SIG-M5 treated with dmso at 0.1 percent for 504 hours (cell line): ENCODE measurements around the gene CUEDC2.

Experiments
- DNase-seq: peaks from one replicate; lab custom pipeline; 2025; ENCODE audit not compliant: unreplicated experiment; lab: John Stamatoyannopoulos, UW

The CUEDC2 gene

DNA sequence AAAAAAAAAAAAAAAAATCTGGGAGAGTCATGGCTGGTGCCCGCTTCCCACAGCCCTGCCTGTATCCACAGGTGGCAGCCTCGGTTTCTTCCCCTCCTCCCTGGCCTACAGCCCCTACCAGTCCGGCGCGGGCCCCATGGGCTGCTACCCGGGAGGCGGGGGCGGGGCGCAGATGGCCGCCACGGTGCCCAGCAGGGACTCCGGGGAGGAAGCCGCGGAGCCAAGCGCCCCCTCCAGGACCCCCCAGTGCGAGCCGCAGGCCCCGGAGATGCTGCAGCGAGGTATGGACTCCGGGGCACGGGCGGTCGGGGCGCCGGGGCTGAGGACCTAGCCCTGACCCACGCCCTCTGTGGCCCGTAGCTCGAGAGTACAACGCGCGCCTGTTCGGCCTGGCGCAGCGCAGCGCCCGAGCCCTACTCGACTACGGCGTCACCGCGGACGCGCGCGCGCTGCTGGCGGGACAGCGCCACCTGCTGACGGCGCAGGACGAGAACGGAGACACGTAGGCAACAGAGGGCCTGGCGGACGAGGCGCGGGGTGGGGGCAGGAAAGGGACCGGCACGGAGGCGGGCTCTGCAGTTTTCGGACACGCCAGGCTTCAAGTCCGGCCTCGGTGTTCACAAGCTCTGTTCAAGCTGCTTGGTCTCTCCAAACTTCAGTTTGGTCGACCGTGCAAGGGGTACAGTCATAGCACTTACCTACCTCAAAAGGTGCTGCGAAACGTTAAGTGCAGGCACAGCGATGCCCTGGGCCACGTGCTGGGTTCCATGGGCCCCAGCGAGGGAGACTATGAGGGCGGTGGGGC is 33.0 kb downstream of the CUEDC2 start:
- peak; percentile 83 for DNase-seq

DNA sequence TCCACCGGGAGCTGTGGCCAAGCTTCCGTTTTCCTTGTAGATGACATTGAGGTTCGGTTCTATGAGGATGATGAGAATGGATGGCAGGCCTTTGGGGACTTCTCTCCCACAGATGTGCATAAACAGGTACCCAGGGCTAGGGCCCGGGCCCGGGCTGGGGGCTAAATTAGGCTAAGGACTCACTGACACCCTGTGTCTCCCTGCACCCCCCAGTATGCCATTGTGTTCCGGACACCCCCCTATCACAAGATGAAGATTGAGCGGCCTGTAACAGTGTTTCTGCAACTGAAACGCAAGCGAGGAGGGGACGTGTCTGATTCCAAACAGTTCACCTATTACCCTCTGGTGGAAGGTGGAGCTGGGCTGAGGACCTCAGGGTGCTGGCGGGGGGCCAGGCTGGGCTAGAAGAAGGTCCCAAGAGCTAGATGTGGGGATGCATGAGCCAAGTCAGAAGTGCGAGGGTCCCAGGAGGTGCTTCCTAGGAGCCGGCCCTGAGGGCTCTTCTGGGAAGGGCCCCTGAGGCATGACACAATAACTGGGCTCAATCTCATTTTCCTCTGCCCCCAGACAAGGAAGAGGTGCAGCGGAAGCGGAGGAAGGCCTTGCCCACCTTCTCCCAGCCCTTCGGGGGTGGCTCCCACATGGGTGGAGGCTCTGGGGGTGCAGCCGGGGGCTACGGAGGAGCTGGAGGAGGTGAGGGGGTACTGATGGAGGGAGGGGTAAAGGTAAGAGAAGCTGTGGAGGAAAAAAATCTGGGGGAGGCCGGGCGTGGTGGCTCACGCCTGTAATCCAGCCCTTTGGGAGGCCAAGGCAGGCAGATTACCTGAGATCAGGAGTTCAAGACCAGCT is 34.0 kb downstream of the CUEDC2 start:
- no peak for DNase-seq

DNA sequence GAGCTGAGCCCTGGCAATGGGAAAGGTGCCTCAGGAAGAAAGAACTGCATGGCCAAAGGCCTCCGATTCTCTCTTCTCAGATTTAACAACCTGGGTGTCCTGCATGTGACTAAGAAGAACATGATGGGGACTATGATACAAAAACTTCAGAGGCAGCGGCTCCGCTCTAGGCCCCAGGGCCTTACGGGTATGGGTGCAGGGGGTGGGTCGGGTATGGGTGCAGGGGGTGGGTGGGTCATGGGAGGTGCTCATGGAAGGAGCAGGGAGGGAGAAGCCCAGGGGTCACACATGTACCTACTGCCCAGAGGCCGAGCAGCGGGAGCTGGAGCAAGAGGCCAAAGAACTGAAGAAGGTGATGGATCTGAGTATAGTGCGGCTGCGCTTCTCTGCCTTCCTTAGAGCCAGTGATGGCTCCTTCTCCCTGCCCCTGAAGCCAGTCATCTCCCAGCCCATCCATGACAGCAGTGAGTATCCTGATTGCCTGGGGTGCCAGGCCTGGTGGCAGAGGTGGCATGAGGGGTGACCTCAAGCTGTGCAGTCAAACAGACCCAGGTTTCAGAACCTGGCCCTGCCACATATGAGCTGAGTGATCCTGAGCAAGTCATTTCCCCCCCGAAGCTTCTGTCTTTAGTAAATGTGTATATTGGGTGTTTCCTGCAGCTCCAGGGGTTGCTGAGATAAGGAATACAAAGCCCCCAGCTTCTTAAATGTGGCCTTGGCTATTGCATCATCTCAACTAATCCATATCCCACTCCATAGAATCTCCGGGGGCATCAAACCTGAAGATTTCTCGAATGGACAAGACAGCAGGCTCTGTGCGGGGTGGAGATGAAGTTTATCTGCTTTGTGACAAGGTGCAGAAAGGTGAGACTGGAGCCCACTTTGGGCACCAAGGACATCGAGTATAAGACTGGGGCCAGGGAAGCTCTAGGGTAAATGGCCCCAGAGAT is 34.9 kb downstream of the CUEDC2 start:
- DNase-seq = no peak

DNA sequence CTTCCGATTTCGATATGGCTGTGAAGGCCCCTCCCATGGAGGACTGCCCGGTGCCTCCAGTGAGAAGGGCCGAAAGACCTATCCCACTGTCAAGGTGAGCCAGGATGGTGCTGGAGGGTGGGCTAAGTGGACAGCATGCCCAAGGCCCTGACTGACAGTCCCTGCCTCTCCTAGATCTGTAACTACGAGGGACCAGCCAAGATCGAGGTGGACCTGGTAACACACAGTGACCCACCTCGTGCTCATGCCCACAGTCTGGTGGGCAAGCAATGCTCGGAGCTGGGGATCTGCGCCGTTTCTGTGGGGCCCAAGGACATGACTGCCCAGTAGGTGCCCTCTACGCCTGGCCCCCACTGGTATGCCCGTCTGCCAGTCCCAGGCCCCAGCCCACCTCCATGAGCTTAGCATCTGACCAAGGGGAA is 35.6 kb downstream of the CUEDC2 start:
- no peak for DNase-seq

DNA sequence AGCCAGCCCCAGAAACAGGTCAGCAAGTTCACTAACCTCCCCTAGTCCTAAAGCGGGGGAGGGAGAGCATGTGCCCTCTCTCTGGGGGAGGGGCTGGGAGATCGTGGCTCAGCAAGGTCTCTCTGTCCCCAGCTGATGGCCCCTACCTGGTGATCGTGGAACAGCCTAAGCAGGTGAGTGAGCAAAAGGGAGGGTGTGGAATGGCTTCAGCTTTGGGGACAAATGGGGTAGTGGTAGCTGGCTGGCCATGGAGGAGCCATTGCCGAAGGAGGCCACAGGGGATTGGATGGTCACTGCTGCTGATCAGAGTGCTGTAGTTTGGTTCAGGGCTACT is 36.1 kb downstream of the CUEDC2 start:
- DNase-seq = no peak

DNA sequence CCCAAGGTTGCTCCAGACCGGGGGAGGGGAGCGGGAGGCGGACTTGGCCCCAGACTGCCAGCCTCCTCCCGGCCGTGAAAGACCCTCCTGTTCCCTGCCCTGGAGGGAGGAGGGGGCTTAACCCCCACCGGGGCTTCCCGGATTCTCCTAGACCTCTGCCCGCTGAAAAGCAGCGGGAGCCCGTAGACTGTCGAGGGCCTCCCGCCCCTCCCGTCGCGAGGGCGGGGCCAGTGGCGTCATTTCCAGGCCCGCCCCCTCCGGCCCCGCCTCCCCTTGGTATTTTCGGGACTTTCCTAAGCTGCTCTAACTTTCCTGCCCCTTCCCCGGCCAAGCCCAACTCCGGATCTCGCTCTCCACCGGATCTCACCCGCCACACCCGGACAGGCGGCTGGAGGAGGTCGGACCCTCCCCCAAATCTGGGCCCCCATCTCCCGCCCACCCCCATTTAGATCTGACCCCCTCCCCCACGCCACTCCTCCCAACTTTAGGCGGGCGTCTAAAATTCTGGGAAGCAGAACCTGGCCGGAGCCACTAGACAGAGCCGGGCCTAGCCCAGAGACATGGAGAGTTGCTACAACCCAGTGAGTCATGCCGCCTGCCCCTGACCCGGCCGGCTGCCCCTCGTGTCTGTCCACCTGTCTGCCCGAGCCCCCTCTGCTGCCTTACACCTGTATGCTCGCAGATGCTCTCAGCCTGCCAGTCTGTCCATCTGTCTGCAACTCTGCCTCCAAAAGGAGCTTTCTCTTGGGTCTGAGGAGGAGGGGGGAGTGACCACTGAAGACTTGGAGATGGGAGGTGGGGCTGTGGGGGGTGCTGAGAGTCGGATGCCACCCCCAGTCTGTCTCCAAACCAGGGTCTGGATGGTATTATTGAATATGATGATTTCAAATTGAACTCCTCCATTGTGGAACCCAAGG is 36.7 kb downstream of the CUEDC2 start, which contains the start of gene NFKB2:
TSS of gene NFKB2 (plus strand) at position 306 of the 917 bp plus-strand sequence. CDS start at position 561, 255 bp downstream.
- peak; percentile 66 for DNase-seq

DNA sequence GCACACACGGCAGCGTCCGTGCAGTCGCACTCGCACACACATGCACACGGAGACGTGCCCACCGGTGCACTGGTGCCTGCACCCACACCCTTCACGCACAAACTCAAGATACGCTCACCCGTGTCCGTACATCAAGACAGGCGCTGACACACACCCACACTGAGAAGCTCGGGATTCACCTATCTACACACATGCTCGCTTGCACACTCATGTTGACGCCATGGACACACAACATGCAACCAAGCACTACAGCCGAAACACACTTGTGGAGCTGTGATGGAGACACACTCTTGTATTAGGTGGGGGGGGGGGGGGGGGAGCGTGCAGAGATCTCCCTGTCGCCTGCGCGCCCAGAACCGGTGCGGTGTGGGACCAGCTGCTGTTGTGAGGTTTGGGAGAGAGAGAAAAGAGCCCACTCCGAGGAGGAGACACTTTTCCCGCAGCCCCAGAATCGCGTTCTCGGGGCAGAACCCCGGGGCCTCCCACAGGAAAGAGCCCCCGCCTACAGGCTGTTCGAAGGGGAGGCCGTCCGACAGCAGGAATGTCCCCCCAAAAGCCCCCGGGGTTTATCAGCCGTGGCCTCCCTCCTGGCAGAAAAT is 37.5 kb downstream of the CUEDC2 start:
- DNase-seq = peak; percentile 46

DNA sequence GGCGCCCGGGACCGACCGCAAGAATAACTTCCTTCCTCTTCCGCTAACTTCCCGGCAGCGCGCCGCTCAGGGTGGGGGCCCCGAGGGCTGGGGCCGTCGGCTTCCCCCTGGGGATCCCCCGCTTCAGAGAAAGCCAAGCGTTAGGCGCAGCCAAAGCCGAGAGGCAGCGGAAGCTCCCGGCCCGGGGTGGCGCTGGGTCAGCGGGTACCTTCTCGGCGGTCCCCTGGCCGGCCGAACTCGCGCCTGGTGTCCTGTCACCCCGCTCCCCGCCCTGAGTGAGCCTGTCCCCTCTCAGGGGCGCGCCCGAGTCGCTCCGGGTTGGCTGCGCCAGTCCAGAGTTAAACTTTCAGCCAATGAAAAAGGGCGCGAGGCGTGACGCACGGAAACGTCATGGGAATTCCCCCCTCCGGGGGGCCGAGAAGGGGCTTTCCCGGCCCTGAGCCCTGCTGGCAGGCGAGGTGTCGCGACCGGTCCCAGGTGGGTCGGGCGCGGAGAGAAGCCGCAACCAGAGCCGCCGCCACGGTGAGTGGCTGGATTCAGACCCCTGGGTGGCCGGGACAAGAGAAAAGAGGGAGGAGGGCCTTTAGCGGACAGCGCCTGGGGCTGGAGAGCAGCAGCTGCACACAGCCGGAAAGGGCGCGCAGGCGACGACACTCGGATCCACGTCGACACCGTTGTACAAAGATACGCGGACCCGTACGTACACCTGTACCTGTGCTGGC is 38.1 kb downstream of the CUEDC2 start:
- peak; percentile 86 for DNase-seq

DNA sequence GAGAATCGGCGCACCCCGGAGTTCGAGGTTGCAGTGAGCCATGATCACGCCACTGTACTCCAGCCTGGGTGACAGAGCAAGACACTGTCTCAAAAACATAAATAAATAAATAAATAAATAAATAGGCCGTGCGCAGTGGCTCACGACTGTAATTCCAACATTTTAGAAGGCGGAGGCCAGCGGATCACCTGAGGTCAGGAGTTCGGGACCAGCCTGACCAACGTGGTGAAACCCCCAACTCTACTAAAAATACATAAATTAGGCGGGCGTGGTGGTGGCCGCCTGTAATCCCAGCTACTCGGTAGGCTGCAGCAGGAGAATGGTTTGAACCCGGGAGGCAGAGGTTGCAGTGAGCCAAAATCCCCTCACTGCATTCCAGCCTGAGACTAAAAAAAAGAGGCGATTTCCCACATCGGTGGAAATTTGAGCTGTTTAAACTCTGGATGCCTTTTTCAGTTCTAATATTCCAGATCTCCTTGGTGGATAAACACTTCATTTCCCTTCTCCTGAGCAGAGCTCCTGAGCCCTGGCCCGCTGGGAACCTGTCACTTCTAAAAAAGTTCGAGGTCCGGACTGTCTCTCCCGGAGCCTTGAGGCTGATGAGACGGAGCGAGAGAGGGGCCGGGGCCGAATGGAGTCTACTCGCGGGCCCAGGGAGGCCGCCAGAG is 38.8 kb downstream of the CUEDC2 start:
- no peak for DNase-seq

DNA sequence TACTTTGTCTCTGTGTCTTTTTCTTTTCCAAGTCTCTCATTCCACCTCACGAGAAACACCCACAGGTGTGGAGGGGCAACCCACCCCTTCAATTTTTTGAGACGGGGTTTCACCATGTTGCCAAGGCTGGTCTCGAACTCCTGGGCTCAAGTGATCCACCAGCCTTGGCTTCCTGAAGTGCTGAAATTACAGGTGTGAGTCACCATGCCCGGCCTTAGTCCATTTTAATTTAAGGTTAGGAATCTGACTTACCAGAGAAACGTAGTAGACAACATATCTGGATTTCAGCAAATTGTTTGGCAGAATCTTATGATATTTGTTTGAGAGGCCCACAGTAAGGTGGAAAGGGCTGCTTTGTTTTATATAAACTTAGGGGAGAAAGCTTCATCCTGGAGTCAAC is 40.1 kb downstream of the CUEDC2 start:
- no peak for DNase-seq

DNA sequence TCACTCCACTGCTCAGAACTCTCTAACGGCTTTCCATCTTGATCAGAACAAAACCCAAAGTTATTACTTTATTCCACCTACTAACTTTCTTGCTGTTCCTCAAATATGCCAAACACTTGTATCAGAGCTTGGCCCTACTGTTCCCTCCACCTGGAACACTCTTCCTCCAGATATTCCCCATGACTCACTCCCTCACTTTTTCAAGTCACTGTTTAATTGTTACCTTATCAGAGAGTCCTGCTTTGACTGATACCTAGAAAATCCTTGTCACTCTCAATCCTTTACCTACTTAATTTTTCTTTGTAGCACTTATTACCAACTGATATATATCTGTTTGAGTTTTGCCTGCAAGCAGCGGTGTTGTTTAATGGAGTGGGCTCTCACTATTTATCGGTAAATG is 42.5 kb downstream of the CUEDC2 start:
- no peak for DNase-seq

DNA sequence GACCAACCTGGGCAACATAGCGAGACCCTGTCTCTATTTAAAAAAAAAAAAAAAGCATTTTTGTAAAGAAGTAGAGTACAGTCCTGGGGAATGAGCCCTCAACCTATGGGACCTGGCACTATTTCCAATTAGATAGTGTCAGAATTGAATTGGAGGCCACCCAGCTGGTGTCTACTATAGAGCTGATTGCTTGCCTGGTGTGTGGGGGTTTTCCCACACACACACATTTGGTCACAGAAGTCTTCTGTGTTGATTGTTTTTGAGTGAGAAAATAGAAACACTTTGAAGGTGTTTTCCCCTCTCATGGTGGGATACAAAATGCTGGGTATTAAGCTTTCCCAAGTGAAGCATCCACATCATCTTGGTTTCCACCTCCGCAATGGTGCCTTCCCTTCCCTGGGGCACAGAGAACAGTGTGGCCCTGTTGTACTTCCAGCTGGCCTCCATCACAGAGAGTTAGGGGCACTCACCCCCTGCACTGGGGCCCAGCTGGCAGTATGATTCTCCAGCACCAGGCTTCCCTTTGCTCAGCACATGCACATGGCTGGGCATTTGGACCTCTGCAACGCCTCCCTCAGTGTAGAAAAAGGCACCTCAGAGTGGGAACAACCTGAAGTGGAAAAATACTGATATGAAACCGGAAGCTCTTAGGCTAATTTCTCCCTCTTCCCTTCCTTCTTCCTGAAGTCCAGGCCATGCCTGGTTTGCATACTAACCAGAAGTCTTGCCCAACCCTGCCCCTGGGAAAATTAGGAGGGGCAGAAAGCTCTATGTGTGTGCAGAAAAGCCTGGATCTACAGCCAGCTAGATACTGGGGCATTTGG is 47.6 kb downstream of the CUEDC2 start:
- no peak for DNase-seq

DNA sequence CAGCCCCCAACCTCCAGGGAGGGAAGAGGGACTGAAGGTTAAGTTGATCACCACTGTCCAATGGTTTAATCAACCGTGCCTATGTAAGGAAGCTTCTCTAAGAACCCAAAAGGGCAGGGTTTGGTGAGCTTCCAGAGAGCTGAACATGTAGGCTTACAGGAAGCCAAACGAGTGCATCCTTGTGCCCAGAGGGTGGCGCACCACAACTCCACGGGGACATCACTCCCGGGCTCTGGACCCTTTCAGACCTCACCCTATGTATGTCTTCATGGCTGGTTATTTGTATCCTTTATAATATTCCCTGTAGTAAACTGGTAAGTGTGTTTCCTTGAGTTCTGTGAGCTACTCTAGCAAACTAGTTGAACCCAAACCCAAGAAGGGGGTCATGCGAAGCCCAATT is 48.3 kb downstream of the CUEDC2 start:
- peak; percentile 14 for DNase-seq

DNA sequence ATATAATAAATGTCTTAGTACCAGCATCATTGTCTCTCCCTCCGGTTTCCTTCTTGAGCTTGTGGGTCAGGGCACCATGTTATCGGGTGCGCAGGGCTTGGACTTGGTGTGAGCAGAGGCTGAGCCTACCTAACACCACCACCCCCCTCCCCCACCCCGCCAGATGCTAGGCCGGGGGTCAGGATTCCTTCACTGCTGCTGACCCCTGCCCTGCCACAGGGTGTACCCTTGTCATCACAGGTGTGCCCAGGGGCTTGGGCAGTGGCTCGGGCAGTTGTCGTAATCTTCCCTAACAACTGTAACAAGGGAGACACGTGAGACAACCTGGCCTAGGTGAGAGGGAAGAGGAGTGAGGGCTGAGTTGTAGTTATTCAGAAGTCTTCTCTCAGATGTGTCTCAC is 49.5 kb downstream of the CUEDC2 start:
- no peak for DNase-seq

DNA sequence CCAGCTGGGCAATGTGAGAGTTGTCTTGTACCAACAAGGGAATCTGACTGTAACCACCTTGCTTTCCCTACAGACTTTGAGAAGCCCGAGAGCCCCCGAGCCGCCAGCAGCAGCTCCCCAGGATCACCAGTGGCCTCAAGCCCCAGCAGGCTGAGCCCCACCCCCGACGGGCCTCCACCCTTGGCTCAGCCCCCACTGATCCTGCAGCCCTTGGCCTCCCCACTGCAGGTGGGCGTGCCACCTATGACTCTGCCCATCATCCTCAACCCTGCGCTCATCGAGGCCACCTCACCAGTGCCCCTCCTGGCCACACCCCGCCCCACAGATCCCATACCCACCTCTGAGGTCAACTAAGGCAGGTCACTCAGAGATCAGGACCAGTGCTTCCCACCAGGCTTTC is 50.4 kb downstream of the CUEDC2 start:
- DNase-seq = no peak

DNA sequence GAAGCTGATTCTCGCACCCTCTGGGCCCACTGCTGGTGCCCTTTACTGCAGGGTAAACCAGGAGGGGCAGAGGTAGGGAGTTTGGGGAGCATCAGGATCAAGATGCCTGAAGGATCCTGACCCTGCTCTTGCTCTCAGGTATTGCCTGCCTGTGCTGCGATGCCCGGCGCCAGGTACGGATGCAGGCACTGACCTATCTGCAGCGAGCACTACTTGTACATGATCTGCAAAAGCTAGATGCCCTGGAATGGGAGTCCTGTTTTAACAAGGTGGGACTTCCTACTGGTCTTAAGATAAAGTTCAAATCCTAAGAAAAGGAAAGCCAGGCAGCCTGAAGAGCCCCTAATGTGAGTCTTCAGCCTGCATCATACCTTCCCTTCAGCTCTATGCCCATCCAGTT is 53.0 kb downstream of the CUEDC2 start:
- no peak for DNase-seq

DNA sequence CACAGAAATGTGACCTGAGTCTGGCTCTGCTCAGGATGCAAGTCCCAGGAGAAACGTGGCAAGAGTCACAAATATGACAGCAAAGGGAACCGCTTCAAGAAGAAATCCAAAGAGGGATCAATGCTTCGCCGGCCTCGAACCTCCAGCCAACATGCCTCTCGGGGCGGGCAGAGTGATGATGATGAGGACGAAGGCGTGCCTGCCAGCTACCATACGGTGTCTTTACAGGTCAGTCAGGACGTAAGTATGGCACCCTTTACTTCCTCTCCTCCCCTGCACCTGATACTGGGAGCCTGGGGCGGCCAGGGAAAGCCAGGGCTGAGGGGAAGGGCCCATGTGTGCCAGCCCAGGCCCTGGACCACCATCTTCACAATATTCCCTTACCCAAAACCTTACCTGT is 55.5 kb downstream of the CUEDC2 start:
- DNase-seq = no peak

DNA sequence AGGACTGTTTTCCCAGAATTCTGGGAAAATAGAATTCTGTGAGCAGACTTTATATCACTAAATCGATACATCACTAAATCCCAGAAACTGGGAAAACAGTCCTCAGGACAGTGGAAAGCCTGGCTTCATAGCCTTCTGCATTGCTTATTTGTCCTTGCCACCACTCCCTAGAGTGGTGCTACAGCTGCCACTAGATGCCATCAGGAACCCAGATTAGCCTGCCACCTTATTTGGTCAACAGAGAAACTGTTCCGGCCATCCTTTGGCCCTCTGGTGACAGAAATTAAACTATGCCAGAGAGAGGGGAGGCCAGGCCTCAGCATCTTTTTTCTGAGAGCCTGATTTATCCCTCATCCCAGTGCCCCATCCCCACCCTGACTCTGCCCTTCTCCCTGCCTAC is 56.5 kb downstream of the CUEDC2 start:
- no peak for DNase-seq
